Ammon's horn (tissue), 1 donor: Measurements from ENCODE around the gene TEX26.
"Not testable (repeated sequence)": the region's sequence is repeated elsewhere in the genome, so short reads cannot be mapped to it uniquely, and the experiment has no call there.

Experiments
- DNase-seq: peaks from one replicate; pipeline ENCODE4 v3.0.0-alpha.2; 2016; ENCODE audit warnings: low spot score

TEX26 gene

GRCh38 chr13:30918662-30919405 lies 13.6 kb upstream of the TEX26 start:
- DNase-seq = no peak

- DNase-seq = no peak
These were observed 12.1 kb upstream of the TEX26 start for GRCh38 chr13:30920162-30920909.

DNA sequence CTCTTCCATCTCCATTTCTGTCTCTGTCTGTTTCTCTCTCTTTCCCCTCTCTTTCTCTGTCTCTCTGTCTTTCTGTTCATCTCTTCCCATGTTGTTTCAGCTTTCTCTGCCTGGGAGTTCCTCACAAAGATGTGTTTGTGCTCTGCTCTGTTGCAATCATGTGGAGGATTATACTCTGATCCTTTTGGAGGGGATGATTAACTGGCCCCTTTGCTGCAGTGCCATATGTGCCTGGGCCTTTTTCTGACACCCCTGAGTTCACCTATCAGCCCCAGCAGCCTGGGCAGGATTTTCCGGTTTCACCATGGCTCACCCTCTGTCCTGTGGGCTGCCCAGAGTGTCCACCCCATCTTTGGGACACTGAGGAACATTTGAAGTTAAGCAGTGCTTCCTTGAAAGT lies 9.0 kb upstream of the TEX26 start:
- DNase-seq = no peak

- no peak for DNase-seq
These were observed 7.7 kb upstream of the TEX26 start for GRCh38 chr13:30924721-30925120.

DNA sequence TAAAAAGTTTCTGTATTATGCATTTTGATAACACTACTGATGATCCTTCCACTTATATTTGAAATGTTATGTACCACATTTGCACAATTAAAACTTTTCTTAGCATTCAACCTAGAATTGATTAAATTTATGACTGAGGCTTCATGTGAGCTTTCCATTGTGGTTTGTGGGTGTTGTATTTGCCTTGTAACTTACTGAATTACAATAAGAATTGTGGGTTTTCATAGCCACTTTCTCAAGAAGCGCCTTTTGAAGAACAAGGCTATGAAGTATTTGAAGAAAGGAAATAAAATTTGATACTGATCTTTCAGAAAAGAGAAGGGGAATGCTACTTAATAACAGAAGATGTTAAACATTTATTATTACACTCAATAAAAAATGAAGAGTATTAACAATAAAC lies 7.0 kb upstream of the TEX26 start:
- DNase-seq = no peak

- DNase-seq = no peak
These were observed 5.7 kb upstream of the TEX26 start for GRCh38 chr13:30926781-30927180.

DNA sequence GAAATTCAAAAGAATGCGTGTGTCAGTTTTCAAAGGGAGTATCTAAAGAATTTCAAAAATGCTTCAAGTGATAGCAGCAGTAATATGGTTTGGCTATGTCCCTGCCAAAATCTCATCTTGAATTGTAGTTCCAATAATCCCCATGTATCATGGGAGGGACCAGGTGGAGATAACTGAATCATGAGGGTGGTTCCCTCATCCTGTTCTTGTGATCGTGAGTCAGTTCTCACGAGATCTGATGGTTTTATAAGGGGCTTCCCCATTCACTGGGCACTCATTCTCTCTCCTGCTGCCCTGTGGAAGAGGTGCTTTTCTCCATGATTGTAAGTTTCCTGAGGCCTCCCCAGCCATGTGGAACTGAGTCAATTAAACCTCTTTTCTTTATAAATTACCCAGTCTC lies 5.3 kb upstream of the TEX26 start:
- not testable (repeated sequence) for DNase-seq

DNA sequence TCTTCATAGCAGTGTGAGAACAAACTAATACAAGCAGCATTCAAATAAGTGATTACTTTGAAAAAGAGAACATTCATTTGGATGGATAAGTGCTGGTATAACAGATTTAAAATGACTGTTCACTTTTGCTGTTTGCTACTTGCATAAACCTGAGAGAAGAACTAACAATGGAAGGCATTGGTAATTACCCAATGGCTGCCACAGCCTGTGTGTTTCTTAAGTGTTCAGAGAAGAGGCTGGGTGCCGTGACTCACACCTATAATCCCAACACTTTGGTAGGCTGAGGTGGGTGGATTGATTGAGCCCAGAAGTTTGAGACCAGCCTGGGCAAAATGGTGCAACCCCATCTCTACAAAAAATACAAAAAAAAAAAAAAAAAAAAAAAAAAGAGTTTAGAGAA lies 4.9 kb upstream of the TEX26 start:
- DNase-seq = no peak

- DNase-seq = no peak
These were observed 3.5 kb upstream of the TEX26 start for GRCh38 chr13:30928978-30929377.

DNA sequence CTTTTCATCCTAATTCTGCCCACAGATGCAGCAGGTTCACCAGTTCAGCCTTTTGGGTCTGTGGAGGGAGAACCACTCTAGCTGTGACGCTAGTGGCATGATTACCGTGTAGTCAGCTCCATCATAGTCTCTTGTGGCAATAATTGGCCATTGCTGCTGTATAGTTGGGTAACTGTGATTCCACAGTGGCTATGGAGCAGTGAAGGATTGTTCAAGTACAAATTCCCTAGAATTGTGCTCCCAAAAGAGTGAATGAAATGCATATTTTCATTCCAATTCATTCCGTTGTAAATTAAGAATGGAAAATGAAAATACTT lies 856 bp downstream of the TEX26 start:
- no peak for DNase-seq

- no peak for DNase-seq
These were observed 1.9 kb downstream of the TEX26 start for GRCh38 chr13:30934381-30934780.

DNA sequence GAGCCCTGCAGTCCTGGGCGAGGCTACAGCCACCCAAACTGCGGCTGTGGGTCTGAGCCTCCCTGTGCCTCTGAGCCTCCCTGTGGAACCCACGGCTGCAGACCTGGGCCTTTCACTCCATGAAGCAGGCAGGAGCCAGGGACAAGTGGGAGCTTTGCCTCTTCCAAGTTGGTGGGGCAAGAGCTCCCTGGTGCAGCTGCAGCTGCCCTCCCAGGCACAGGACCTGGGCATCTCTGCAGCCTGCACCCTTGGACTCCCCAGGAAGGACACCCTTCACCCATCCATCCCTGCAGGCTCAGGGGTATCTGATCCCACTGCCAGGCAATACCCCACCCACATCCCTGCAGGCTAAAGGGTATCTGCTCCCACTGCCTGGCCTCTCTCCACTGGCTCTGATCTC lies 2.3 kb downstream of the TEX26 start:
- no peak for DNase-seq

- DNase-seq = no peak
These were observed 4.5 kb downstream of the TEX26 start for GRCh38 chr13:30936971-30937370.

DNA sequence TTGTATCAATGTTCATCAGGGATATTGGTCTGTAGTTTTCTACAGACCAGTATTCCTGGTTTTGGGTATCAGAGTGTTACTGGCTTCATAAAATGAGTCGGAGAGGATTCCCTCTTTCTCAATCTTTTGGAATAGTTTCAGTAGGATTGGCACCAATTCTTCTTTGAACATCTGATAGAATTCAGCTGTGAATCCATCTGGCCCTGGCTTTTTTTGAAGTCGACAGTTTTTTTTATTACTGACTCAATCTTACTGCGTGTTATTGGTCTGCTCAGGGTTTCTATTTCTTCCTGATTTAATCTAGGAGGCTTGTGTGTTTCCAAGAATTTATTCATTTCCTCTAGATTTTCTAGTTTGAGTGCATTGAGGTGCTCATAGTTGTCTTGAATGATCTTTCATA lies 11.4 kb downstream of the TEX26 start:
- no peak for DNase-seq

- no peak for DNase-seq
These were observed 24.9 kb downstream of the TEX26 start for GRCh38 chr13:30957258-30957943.

DNA sequence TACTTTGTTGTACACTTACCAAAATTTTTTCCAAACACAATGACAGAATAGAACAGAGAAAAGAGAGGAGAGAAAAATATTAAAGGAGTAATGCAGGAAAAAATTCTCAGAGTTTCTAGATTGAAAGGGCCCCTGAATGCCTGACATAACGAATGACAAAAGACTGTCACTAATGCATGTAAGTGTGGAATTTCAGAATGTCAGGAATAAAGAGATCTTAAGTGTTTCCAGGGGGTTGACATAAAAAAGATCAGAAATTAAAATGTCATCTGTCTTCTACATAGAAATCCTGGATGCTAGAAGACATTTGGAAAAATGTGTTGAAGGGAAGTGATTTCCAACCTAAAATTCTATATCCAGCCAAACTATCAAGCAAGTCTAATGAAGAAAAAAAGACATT lies 27.2 kb downstream of the TEX26 start:
- no peak for DNase-seq

DNA sequence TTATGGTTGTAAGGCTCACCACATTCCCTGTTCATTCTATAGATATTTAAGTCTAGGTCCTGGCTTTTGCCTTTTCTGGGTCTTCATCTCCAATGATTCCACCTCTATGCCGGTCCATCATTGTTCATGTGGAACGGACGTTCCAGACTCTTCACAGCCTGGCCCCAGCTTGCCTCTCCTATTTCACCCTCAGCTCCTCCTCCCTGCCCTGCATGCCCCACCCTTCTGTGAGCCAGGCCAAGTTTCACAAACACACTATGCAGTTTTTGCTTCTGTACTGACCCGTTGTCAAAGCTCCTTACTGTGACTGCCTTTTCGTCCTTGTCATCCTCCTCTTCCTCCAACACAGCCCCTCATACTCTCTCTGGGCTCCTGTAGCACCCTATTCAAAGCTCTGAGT lies 31.3 kb downstream of the TEX26 start:
- DNase-seq = no peak

DNA sequence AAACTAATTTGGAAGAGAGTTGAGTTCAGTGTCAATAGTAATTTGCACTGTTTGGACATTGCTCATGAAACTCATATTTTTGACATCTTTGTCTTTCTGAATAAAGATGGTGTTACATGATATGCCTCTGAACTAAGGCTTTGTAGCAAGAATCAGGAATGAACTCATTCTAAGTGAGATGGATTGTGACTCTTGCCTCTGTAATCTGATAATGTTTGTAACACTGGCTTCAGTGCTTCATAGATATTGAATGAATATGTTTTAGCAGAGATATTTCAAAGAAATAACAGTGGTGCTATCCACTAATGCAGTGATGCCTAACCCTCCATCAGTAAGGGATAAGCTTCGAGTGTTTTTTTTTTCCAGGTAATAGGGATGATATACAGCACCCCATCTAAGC lies 32.9 kb downstream of the TEX26 start:
- DNase-seq = no peak

- DNase-seq = no peak
These were observed 33.6 kb downstream of the TEX26 start for GRCh38 chr13:30966101-30966500.

DNA sequence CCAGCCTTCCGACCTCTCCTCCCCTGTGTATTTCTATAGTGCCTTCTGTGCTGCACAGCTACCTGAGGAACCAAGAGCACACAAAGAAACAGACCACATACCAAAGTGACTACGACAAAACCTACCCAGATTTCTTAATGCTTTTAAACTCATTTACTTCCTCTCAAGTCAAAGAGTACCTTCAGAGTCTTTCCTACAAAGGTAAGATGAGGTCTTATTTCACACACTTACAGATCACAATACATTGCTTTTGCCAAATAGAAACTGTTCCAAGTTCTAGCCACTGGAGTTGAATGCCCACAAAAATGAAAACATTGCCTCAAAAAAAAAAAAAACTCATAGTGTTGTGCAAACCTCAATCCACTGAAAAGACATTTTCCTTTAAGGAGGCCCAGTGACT lies 36.4 kb downstream of the TEX26 start:
- DNase-seq = no peak

DNA sequence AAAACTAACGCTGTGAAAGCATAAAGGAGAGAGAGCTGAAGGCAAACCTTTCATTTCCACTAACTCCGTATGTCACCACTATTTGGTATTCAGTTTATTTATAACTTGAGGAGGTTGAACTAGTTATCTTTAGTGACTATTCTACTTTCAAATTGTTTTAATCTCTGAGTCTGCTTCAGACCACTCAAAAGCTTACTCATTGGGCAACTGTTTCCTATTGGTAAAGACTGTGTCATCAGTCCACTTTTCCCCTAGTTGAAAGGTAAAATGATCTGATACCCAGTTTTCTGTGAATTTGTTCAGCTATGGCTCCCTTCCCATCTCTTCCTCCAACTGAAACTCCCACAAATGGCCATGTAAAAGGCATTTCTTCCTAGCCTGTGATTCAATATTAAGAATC lies 39.1 kb downstream of the TEX26 start:
- no peak for DNase-seq

DNA sequence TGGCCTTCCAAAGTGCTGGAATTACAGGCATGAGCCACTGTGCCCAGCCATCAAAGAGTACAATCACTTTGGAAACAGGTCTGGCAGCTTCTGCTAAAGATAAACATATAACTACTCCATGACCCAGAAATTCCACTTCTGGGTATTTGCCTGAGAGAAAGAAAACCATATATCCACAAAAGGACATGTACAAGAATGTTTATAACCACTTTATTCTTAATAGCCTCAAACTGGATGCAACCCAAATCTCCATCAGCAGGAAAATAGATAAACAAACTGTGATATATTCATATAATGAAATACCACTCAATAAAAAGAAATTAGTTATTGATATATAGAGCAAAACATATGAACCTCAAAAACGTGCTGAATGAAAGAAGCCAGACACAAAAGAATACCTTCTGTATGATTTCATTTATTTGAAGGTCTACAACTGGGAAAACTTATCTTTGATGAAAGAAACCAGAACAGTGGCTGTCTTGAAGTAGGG lies 40.5 kb downstream of the TEX26 start:
- DNase-seq = no peak

DNA sequence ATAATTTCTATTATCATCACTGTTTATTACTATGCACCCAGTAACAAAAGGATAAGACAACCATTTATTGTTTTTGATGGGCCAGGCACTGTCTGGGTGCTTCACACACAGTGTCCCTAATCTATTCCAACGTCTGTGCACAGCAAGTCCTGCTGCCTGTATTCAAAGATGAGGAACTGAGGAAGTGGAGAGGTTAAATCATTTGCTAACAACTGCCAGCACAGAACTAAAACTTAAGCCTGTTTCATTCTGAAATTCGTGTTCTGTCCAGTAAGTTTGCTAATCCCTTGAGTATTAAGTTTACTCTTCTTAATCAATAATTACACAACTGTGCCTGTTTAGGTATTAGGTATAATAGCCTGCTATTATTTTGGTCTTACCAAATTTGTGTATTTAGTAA lies 41.9 kb downstream of the TEX26 start:
- no peak for DNase-seq
